ENCODE data around the gene MRPL10. TPM values are rescaled to one million over a fixed set of nuclear protein-coding genes. Genes with fewer than 3 reads are reported as not detected.

The MRPL10 gene
- total RNA-seq, 1 experiment from 2014 or later = 159 TPM

- Histone ChIP-seq H3K4me1 (peaks cover 5% of the 10 kb centered on the region), H3K4me3 (ENCODE audit: low read depth, low read length) (no peak overlapping the region), H3K9me3 (no peaks in the 10 kb centered on the region), H3K36me3 (ENCODE audit: control insufficient read depth, insufficient read depth, low read length) (peaks cover 7% of the 10 kb centered on the region; the same call in 1 of the 2 replicates), H3K27me3 (replicated peaks; ENCODE audit: control insufficient read depth, insufficient read depth, low read length) (no peaks in the 10 kb centered on the region)
- no TSS peak for BruUV-seq (replicated peaks)
- Mint-ChIP-seq H3K27ac (ENCODE audit: unreplicated experiment) (no peak overlapping the region), H3K4me3 (ENCODE audit: unreplicated experiment) (no peak overlapping the region), H3K36me3 (ENCODE audit: insufficient read depth, unreplicated experiment) (peaks cover 20% of the 10 kb centered on the region), H3K27me3 (ENCODE audit: insufficient read depth, unreplicated experiment) (no peaks in the 10 kb centered on the region), H3K4me1 (ENCODE audit: low read depth, unreplicated experiment) (peaks cover 4% of the 10 kb centered on the region), H3K9me3 (ENCODE audit: unreplicated experiment) (no peaks in the 10 kb centered on the region)
- TF ChIP-seq CTCF (IDR thresholded peaks at IDR 0.05; ENCODE audit: insufficient read depth in 1 of 2, low read depth in 1 of 2, low read length in 1 of 2, severe bottlenecking in 1 of 2, unreplicated experiment in 1 of 2) = no peak
- CTCF ChIA-PET = interaction anchor here (0.8 to 1.6 kb wide), 3 partner anchors 71 to 106 kb away, joined by 3 to 7 read pairs (median 3); partner anchors contain the start of gene TBX21
- intact Hi-C loops (cut with micrococcal nuclease; ENCODE audit: unreplicated experiment) = loop anchor here (5.0 kb wide), 1 partner anchor 141 kb away; no protein-coding TSS in a partner anchor
- POLR2A ChIA-PET = interaction anchor here (0.5 kb wide), 1 partner anchor 124 kb away, joined by 3 read pairs; no protein-coding TSS in a partner anchor
- peak in 1 of 2 experiments; percentile 46 for DNase-seq
These were observed 27.6 kb downstream of the MRPL10 start for GRCh38 chr17:47803751-47804150.

DNA sequence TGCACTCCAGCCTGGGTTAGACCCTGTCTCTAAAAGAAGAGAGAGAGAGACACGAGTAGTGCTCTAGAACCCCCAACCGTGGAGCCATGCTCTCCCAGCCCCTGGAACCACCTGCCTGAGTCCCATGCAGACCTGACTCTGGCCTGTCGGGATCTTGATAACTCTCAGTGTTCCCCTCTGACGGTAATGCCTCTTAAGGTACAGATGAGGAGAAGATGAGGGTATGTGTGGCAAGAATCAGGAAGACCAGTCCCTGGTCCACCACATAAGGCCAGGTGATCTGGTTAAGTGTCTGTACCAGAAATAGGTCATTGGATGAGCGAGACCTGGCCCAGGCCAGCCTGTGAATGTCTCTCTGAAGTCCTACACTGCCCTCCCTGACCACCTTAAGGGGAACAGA, 28.1 kb downstream of the MRPL10 start:
- POLR2A ChIA-PET = interaction anchor here (0.5 kb wide), 1 partner anchor 123 kb away, joined by 3 read pairs; no protein-coding TSS in a partner anchor
- Mint-ChIP-seq H3K4me1 (ENCODE audit: low read depth, unreplicated experiment) (peaks cover 4% of the 10 kb centered on the region), H3K36me3 (ENCODE audit: insufficient read depth, unreplicated experiment) (peaks cover 15% of the 10 kb centered on the region), H3K4me3 (ENCODE audit: unreplicated experiment) (no peak overlapping the region), H3K9me3 (ENCODE audit: unreplicated experiment) (no peaks in the 10 kb centered on the region), H3K27me3 (ENCODE audit: insufficient read depth, unreplicated experiment) (no peaks in the 10 kb centered on the region), H3K27ac (ENCODE audit: unreplicated experiment) (no peak overlapping the region)
- no peaks in the 10 kb centered on the region for H3K9me3 ChIP-seq
- no peaks in the 10 kb centered on the region; the same call in 1 of the 2 replicates for H3K4me1 ChIP-seq
- CTCF ChIA-PET = interaction anchor here (1.2 to 2.6 kb wide), 5 partner anchors 17 to 105 kb away, joined by 3 to 19 read pairs (median 3); partner anchors contain the start of gene TBX21
- BruUV-seq (replicated peaks) = no TSS peak
- no peak overlapping the region for H3K4me3 ChIP-seq (ENCODE audit: low read depth, low read length)
- DNase-seq = peak in 1 of 2 experiments; percentile 37
- no peak for TF ChIP-seq CTCF (IDR thresholded peaks at IDR 0.05; ENCODE audit: insufficient read depth in 1 of 2, low read depth in 1 of 2, low read length in 1 of 2, severe bottlenecking in 1 of 2, unreplicated experiment in 1 of 2)
- H3K36me3 ChIP-seq (ENCODE audit: control insufficient read depth, insufficient read depth, low read length) = peaks cover 3% of the 10 kb centered on the region; the same call in 1 of the 2 replicates
- no peaks in the 10 kb centered on the region for H3K27me3 ChIP-seq (replicated peaks; ENCODE audit: control insufficient read depth, insufficient read depth, low read length)
- intact Hi-C loops (cut with micrococcal nuclease; ENCODE audit: unreplicated experiment) = loop anchor here (5.0 kb wide), 1 partner anchor 141 kb away; no protein-coding TSS in a partner anchor

DNA sequence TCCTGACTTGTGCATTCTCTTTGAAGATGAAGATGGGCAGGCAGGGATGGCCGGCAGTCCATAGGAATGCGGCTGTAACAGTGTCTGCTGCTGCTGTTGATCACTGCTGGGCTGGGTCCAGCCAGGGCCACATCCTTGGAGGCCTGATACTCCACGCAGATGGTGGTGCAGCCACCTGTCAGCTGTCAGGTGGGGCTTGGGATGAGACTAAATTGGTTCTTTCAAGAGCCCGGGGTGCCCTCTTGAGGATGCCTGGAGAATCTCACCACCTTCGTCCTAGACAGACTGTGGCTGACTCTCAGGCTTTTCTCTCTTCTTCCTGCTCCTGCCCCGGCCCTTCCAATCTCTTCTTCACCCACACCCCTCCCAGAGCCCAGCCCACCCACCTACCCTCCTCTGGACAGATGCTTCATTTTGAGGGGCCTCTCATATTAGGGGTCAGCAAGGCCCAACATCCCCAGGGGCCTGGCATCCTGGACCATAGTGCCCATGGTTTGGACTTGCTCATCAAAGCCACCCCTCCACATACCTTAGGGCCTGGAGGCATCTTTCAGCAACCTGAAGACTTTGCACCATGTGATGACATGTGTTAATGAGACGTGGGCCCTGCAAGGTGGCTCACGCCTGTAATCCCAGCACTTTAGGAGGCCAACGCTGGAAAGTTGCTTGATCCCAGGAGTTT, 28.9 kb downstream of the MRPL10 start:
- peak; percentile 96 to 98 for TF ChIP-seq CTCF (IDR thresholded peaks at IDR 0.05; ENCODE audit: insufficient read depth in 1 of 2, low read depth in 1 of 2, low read length in 1 of 2, severe bottlenecking in 1 of 2, unreplicated experiment in 1 of 2)
- H3K9me3 Mint-ChIP-seq (ENCODE audit: unreplicated experiment) = no peaks in the 10 kb centered on the region
- no peaks in the 10 kb centered on the region for H3K4me1 ChIP-seq
- peaks cover under 1% of the 10 kb centered on the region for H3K4me1 Mint-ChIP-seq (ENCODE audit: low read depth, unreplicated experiment)
- H3K36me3 Mint-ChIP-seq (ENCODE audit: insufficient read depth, unreplicated experiment) = peaks cover 11% of the 10 kb centered on the region
- H3K4me3 ChIP-seq (ENCODE audit: low read depth, low read length) = no peak overlapping the region
- H3K27me3 Mint-ChIP-seq (ENCODE audit: insufficient read depth, unreplicated experiment) = peaks cover 3% of the 10 kb centered on the region
- peak; percentile 91 for DNase-seq
- CTCF ChIA-PET = interaction anchor here (1.0 to 2.6 kb wide), 11 partner anchors 8 to 139 kb away, joined by 3 to 19 read pairs (median 4); partner anchors contain the start of genes OSBPL7 and TBX21
- no peaks in the 10 kb centered on the region for H3K27me3 ChIP-seq (replicated peaks; ENCODE audit: control insufficient read depth, insufficient read depth, low read length)
- no peak overlapping the region for H3K4me3 Mint-ChIP-seq (ENCODE audit: unreplicated experiment)
- no TSS peak for BruUV-seq (replicated peaks)
- intact Hi-C loops (cut with micrococcal nuclease; ENCODE audit: unreplicated experiment) = loop anchor here (1.0 to 5.0 kb wide), 5 partner anchors 26 to 140 kb away; partner anchors contain the start of genes TBKBP1 and TBX21
- no peak overlapping the region for H3K27ac Mint-ChIP-seq (ENCODE audit: unreplicated experiment)
- POLR2A ChIA-PET = no interaction called here
- no peaks in the 10 kb centered on the region; the same call in 1 of the 2 replicates for H3K36me3 ChIP-seq (ENCODE audit: control insufficient read depth, insufficient read depth, low read length)
- no peaks in the 10 kb centered on the region for H3K9me3 ChIP-seq
